Muscle layer of duodenum (tissue), 2 donors: Measurements from ENCODE around the gene LILRA1.
"Not testable (repeated sequence)": the region's sequence is repeated elsewhere in the genome, so short reads cannot be mapped to it uniquely, and the experiment has no call there.

Experiments used
- H3K27ac ChIP-seq: one replicate; pipeline ENCODE4 v1.7.0; 2013; ENCODE audit warnings: mild to moderate bottlenecking, low read length
- H3K27me3 ChIP-seq: one replicate; pipeline ENCODE4 v1.7.0; 2013; ENCODE audit warnings: low read depth, mild to moderate bottlenecking, control low read depth, low read length
- H3K36me3 ChIP-seq, 2 donors: one replicate each; pipeline ENCODE4 v1.7.0; 2013; ENCODE audit warnings: low read length in 2 of 2, control low read depth in 1 of 2, mild to moderate bottlenecking in 1 of 2; ENCODE audit not compliant: insufficient read depth in 2 of 2, control insufficient read depth in 1 of 2
- H3K4me1 ChIP-seq, 2 donors: one replicate each; pipeline ENCODE4 v1.7.0; 2013; ENCODE audit warnings: low read length in 2 of 2, mild to moderate bottlenecking in 2 of 2, control low read depth in 1 of 2, moderate library complexity in 1 of 2; ENCODE audit not compliant: insufficient read depth in 2 of 2, control insufficient read depth in 1 of 2
- H3K4me3 ChIP-seq, 2 donors: one replicate each; pipeline ENCODE4 v1.7.0; 2013; ENCODE audit warnings: low read length in 2 of 2, low read depth in 1 of 2, mild to moderate bottlenecking in 1 of 2
- H3K9me3 ChIP-seq, 2 donors: one replicate each; pipeline ENCODE4 v1.7.0; 2013; ENCODE audit warnings: low read length in 2 of 2, control low read depth in 1 of 2, mild to moderate bottlenecking in 1 of 2; ENCODE audit not compliant: control insufficient read depth in 1 of 2
- donor health status: healthy.

The LILRA1 gene

DNA sequence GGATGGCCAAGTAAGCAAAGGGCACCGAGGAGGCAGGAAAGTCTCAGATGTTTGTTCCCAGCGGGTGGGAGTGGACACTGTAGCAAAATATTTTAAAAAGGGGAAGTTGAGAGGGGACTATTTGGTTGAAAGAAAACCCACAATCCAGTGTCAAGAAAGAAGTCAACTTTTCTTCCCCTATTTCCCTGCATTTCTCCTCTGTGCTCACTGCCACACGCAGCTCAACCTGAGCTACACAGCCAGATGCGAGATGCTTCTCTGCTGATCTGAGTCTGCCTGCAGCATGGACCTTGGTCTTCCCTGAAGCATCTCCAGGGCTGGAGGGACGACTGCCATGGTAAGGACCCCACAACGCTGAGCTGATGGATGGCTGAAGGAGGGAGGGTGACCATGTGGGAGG, at the start of gene LILRA1:
TSS of gene LILRA1 (plus strand) at position 188 of the 400 bp plus-strand sequence. CDS start 613 bp downstream, outside the sequence.
- H3K4me3 ChIP-seq, result peak within 1 kb of the TSS in 1 of 2 donors; percentile 32
- H3K9me3 ChIP-seq, result peaks cover 0 to 14% of the 10 kb centered on the region in 2 donors
- H3K36me3 ChIP-seq, H3K4me1 ChIP-seq, H3K27me3 ChIP-seq, H3K27ac ChIP-seq: not testable (repeated sequence)

DNA sequence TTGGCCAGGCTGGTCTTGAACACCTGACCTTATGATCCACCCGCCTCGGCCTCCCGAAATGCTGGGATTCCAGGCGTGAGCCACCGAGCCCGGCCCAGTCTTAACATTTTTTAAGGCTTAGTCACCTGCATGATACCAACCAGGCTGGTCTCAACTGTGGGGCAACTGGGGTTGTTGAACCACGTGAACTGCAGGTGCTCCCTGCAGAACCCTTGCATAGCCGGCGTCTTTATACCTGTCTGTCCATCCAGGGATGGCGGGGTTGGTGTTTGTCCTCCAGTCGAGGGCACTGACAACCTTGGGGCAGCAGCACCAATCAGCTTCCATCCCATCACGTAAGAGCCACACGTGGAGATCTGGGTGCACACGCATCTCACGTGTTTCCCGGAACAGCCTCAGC, 44.6 kb upstream of the LILRA1 start:
- Histone ChIP-seq H3K4me3 (no peak overlapping the region), H3K36me3 (no peaks in the 10 kb centered on the region), H3K9me3 (peaks cover 0 to 2% of the 10 kb centered on the region in 2 donors), H3K4me1 (no peaks in the 10 kb centered on the region), H3K27ac (no peak overlapping the region), H3K27me3 (no peaks in the 10 kb centered on the region)

DNA sequence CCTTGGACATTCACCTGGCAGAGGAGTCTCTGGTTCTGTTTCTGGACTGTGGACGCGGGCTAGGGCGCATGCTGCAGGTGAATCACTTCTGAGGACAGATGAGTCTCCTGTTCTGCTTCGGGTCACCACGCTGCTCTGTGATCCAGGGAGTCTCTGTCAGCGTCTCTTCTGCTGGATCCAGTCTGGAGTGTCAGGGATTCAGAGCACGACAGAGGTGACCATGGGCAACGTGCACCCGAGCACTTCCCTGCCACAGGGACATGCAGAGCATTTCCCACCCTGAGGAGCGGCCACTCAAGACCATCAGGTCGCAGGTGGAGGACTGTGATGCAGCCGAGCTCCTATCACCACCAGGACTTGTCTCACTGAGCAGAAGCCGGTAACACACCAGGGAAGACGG, 44.2 kb upstream of the LILRA1 start:
- H3K36me3 ChIP-seq, result no peaks in the 10 kb centered on the region
- no peak overlapping the region for H3K4me3 ChIP-seq
- no peaks in the 10 kb centered on the region for H3K27me3 ChIP-seq
- H3K4me1 ChIP-seq, result no peaks in the 10 kb centered on the region
- H3K9me3 ChIP-seq, result peaks cover 0 to 1% of the 10 kb centered on the region in 2 donors
- H3K27ac ChIP-seq, result no peak overlapping the region

DNA sequence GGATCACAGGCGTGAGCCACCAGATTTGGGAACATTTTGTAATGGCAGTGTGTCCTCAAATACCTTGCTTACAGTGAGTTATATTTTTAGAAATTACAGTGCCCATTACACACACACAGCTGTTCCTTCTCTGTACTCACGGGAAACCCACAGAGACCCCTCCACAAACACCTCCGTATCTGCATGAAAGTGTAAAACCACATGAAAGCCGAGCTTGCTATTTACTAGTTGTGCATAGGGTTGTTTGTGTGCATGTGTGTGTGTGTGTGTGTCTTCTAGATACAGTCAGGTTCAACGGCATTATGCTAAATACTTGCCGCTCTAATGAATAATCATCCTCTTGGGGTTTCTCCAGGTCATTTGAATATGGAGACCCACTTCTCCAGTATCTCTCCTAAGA, 42.1 kb upstream of the LILRA1 start:
- H3K4me1 ChIP-seq, result no peaks in the 10 kb centered on the region
- no peak overlapping the region for H3K4me3 ChIP-seq

DNA sequence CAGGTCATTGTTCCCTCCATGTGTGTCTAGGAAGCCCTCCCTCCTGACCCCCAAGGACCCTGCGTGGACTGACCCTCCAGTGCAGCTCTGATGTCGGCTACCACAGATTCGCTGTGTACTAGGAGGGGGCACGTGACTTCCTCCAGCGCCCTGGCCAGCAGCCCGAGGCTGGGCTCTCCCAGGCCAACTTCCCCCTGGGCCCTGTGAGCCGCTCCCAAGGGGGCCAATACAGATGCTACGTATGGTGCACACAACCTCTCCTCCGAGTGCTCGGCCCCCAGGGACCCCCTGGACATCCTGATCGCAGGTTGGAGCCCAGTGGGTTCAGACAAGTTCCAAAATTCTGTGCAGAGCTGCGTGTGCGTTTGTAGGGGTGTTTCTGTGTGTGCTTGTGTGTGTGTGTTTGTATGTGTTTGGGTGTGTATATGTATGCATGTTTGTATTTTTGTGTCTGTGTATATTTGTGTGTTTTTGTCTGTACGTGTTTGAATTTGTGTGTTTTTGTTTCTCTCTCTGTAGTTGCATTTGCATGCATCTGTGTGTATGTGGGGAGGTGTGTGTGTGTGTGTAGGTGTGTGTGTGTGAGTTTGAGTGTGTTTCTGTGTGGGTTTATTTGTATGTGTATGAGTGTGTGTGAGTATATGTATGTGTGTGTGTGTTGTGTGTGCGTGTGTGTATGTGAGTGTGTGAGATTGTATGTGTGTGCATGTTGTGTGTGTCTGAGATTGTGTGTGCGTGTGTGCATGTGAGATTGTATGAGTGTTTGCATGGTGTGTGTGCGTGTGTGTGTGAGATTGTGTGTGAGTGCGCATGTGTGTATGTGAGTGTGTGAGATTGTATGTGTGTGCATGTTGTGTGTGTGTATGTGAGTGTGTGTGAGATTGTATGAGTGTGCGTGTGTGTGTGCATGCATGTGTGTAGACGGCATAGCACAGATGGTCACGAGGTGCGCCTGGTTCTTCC, 41.2 kb upstream of the LILRA1 start:
- H3K27me3 ChIP-seq, result no peaks in the 10 kb centered on the region
- no peak overlapping the region for H3K27ac ChIP-seq
- no peak overlapping the region for H3K4me3 ChIP-seq
- no peaks in the 10 kb centered on the region for H3K4me1 ChIP-seq
- no peaks in the 10 kb centered on the region for H3K9me3 ChIP-seq
- no peaks in the 10 kb centered on the region for H3K36me3 ChIP-seq

More for the DNA sequence above, 42.1 kb upstream of the LILRA1 start:
- Histone ChIP-seq H3K27ac (no peak overlapping the region), H3K27me3 (no peaks in the 10 kb centered on the region), H3K36me3 (no peaks in the 10 kb centered on the region), H3K9me3 (no peaks in the 10 kb centered on the region)

DNA sequence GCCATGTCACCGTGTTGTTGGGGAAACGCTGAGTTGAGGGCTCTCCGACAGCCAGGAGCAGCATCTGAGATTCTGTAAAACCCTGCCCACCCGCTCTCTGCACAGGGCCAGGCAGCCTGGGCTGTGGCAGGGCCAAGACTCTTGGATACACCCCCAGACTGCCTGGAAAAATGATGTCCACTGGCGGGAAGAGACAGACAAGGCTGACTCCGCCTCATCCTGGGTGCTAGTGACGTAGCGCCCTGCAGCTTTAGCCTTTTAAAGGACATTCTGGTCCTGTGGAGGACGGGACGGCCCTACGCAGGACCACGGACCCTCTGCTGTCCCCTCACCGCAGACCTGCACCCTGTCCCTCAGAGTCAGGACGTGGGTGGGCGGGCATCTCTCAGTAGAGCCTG, 40.5 kb upstream of the LILRA1 start:
- H3K36me3 ChIP-seq, result no peaks in the 10 kb centered on the region
- no peak overlapping the region for H3K27ac ChIP-seq
- H3K9me3 ChIP-seq, result no peaks in the 10 kb centered on the region
- H3K27me3 ChIP-seq, result no peaks in the 10 kb centered on the region
- H3K4me1 ChIP-seq, result no peaks in the 10 kb centered on the region
- no peak overlapping the region for H3K4me3 ChIP-seq

GRCh38 chr19:54554006-54554405, 39.4 kb upstream of the LILRA1 start:
- Histone ChIP-seq H3K27ac (no peak overlapping the region), H3K4me3 (no peak overlapping the region), H3K9me3 (no peaks in the 10 kb centered on the region), H3K36me3 (no peaks in the 10 kb centered on the region), H3K4me1 (no peaks in the 10 kb centered on the region), H3K27me3 (no peaks in the 10 kb centered on the region)

GRCh38 chr19:54554896-54555295, 38.5 kb upstream of the LILRA1 start:
- H3K4me1 ChIP-seq, result no peaks in the 10 kb centered on the region

GRCh38 chr19:54556194-54556593, 37.2 kb upstream of the LILRA1 start:
- Histone ChIP-seq H3K27ac (no peak overlapping the region), H3K4me3 (no peak overlapping the region), H3K27me3 (no peaks in the 10 kb centered on the region), H3K9me3 (no peaks in the 10 kb centered on the region), H3K4me1 (no peaks in the 10 kb centered on the region), H3K36me3 (no peaks in the 10 kb centered on the region)

More at GRCh38 chr19:54554896-54555295, 38.5 kb upstream of the LILRA1 start:
- Histone ChIP-seq H3K27ac (no peak overlapping the region), H3K27me3 (no peaks in the 10 kb centered on the region), H3K4me3 (no peak overlapping the region), H3K36me3 (no peaks in the 10 kb centered on the region), H3K9me3 (no peaks in the 10 kb centered on the region)

DNA sequence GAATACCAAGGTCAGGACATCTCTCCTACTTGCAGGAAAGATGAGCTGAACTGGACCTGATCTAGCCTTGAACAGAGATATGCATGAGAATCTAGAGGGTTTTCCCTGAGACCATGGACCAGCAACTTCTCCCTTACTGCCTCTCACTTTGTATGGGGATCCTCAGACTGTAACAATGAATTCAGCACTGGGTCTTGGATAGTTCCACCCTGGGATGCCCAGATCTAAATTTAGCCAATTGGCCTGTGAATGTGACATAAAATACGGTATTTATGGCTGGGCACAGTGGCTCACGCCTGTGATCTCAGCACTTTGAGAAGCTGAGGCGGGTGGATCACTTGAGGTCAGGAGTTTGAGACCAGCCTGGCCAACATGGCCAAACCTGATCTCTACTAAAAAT, 35.1 kb upstream of the LILRA1 start:
- Histone ChIP-seq H3K9me3 (no peaks in the 10 kb centered on the region), H3K27ac (no peak overlapping the region), H3K36me3 (no peaks in the 10 kb centered on the region), H3K27me3 (no peaks in the 10 kb centered on the region), H3K4me1 (no peaks in the 10 kb centered on the region), H3K4me3 (no peak overlapping the region)

DNA sequence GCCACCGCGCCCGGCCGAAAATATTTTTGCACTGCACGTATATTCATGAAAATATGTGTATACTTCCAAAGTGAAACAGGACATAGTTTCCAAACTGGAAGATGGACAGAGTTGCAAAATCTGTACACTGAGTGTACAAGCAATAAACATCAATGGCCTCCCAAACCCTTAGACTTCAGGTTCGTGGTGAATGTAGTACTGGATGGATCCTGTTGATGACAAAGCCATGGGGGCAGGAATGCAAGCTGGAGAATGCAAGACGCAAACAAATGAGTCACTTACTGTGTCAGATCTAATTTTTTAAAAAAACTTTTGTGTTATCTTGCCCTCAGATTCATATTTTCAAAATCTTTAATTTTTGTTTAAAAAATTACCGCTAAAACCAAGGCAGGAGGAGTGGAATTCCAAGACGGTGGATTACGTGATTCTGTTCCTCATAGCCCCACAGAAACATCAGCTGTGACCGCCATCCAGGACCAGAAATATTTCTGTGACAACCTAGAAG, 32.5 kb upstream of the LILRA1 start:
- no peaks in the 10 kb centered on the region for H3K4me1 ChIP-seq
- H3K9me3 ChIP-seq, result no peaks in the 10 kb centered on the region
- H3K27ac ChIP-seq, result no peak overlapping the region
- H3K27me3 ChIP-seq, result no peaks in the 10 kb centered on the region
- no peaks in the 10 kb centered on the region for H3K36me3 ChIP-seq
- H3K4me3 ChIP-seq, result no peak overlapping the region
